Bronchial epithelial cell (primary cell): ENCODE measurements around the gene TSSK3. TPM values are rescaled to one million over a fixed set of nuclear protein-coding genes. Genes with fewer than 3 reads are reported as not detected.

Experiments
- DNase-seq: peaks from one replicate; pipeline ENCODE4 v3.0.0-alpha.2; 2010; ENCODE audit warnings: low read depth
- FAIRE-seq: peaks from 2 replicates; lab custom pipeline; 2011; peaks lifted over from hg19 to GRCh38; lab: Jason Lieb, UNC
- H3K27me3 ChIP-seq: 2 replicates; pipeline ENCODE4 v1.5.1; 2011; ENCODE audit warnings: low read length; ENCODE audit not compliant: control insufficient read depth, insufficient read depth
- H3K36me3 ChIP-seq: 2 replicates; pipeline ENCODE4 v1.5.1; 2011; ENCODE audit warnings: low read length; ENCODE audit not compliant: control insufficient read depth, insufficient read depth
- H3K4me3 ChIP-seq: 2 replicates; pipeline ENCODE4 v1.5.1; 2011; ENCODE audit warnings: mild to moderate bottlenecking, low read depth, low read length, control low read depth
- CTCF ChIP-seq: IDR thresholded peaks from 2 replicates; pipeline ENCODE4 v1.5.1; 2011; ENCODE audit warnings: mild to moderate bottlenecking, moderate library complexity, low read length, control low read depth, inconsistent platforms; ENCODE audit not compliant: insufficient read depth, severe bottlenecking
- total RNA-seq: library from RNA; depleted of rRNA; stranded (reverse); fragments of >200 nt; gene quantifications from 2 replicates; pipeline ENCODE4 v1.2.1, GENCODE V29; 2014

Gene TSSK3
- total RNA-seq, 1 donor from 2014 or later, result 0.26 TPM

GRCh38 chr1:32400876-32401631 is 38.7 kb downstream of the TSSK3 start:
- no peaks in the 10 kb centered on the region for H3K27me3 ChIP-seq
- FAIRE-seq, result no peak

GRCh38 chr1:32404946-32405345 is 42.6 kb downstream of the TSSK3 start:
- no peaks in the 10 kb centered on the region for H3K36me3 ChIP-seq
- H3K27me3 ChIP-seq, result no peaks in the 10 kb centered on the region
- no peak for DNase-seq
- H3K4me3 ChIP-seq, result no peak overlapping the region
- no peak for FAIRE-seq
- no peak for TF ChIP-seq CTCF

More at GRCh38 chr1:32400876-32401631, 38.7 kb downstream of the TSSK3 start:
- no peak overlapping the region for H3K4me3 ChIP-seq
- peak; percentile 63 for DNase-seq
- no peaks in the 10 kb centered on the region for H3K36me3 ChIP-seq
- peak; percentile 86 for TF ChIP-seq CTCF

GRCh38 chr1:32405672-32406467 is 43.5 kb downstream of the TSSK3 start:
- H3K36me3 ChIP-seq, result no peaks in the 10 kb centered on the region
- H3K4me3 ChIP-seq, result no peak overlapping the region
- no peak for TF ChIP-seq CTCF
- H3K27me3 ChIP-seq, result no peaks in the 10 kb centered on the region
- peak; percentile 23 for DNase-seq
- no peak for FAIRE-seq

GRCh38 chr1:32406629-32407111 is 44.3 kb downstream of the TSSK3 start:
- no peak for TF ChIP-seq CTCF
- Histone ChIP-seq H3K4me3 (no peak overlapping the region), H3K27me3 (no peaks in the 10 kb centered on the region), H3K36me3 (no peaks in the 10 kb centered on the region)
- DNase-seq, result peak; percentile 47
- no peak for FAIRE-seq

GRCh38 chr1:32411261-32411660 is 48.9 kb downstream of the TSSK3 start:
- no peaks in the 10 kb centered on the region for H3K36me3 ChIP-seq
- no peak overlapping the region for H3K4me3 ChIP-seq
- DNase-seq (no peak), FAIRE-seq (peak; percentile 47)
- no peak for TF ChIP-seq CTCF
- no peaks in the 10 kb centered on the region for H3K27me3 ChIP-seq
